GM18868 (cell line): ENCODE results near the gene PPP1R37.

Source experiments
- ATAC-seq: cut with Tn5 transposase; IDR thresholded peaks from one replicate; pipeline ENCODE4 v1.9.1; 2021; ENCODE audit warnings: mild to moderate bottlenecking, moderate library complexity; ENCODE audit not compliant: unreplicated experiment

PPP1R37 gene

GRCh38 chr19:45186509-45187334 is 93.7 kb downstream of the PPP1R37 start:
- no peak for ATAC-seq

GRCh38 chr19:45187421-45188100 is 94.6 kb downstream of the PPP1R37 start:
- ATAC-seq: no peak

GRCh38 chr19:45189971-45190370 is 97.0 kb downstream of the PPP1R37 start:
- no peak for ATAC-seq

GRCh38 chr19:45191375-45191774 is 98.4 kb downstream of the PPP1R37 start:
- ATAC-seq: no peak

- ATAC-seq: no peak
Measured at GRCh38 chr19:45195764-45196163, 102.8 kb downstream of the PPP1R37 start.
